OCI-LY3 (cell line): Measurements from ENCODE around the gene TMEM97.

Source experiments
- EZH2phosphoT487 ChIP-seq: fragments of 200-600 bp; shearing (Covaris generic); IDR thresholded peaks from 2 replicates; pipeline ENCODE4 v1.6.1; 2018; ENCODE audit warnings: antibody characterized with exemption, mixed run types, low read depth
- TF ChIP-seq, protein P1 (sequence below): fragments of 200-600, 300-600 bp; sonication (generic); IDR thresholded peaks from 2 replicates; pipeline ENCODE4 v1.5.1; 2014; ENCODE audit warnings: antibody characterized with exemption, low read length, low read depth

DNA sequence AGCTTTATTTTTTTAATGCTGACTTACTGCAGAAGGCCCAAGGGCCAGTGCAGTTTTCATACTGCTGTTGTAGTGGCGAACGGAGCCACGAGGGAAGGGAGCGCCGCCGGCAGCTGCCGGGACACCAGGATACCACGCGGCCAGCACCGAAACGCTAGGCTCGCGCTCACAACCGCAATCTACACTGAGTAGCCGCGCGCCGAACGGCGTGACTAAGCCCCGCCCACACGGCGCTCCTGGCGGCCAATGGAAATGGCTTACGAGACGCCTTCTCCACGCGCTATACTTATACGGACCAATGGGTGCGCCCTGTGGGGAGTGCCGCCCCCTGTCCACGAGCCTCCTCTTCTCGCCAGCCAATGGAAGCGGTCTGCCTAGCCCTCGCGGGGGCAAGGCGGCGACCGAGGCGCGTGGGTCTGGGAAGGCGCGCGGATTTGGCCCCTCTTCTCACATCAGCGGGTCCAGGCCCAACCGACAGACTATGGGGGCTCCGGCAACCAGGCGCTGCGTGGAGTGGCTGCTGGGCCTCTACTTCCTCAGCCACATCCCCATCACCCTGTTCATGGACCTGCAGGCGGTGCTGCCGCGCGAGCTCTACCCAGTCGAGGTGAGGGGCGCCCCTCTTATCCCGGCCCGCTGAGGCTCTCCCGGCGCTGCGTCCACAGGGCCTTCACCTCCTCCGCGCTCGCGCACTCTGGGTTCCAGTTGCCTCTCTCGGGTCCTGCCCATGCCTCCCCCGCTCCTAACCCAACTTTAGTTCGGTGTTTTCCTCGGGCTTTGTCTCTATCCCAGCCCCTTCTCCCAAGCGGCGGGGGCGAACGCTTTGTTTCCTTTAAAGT, at the start of gene TMEM97:
- TF ChIP-seq, protein P1, sequence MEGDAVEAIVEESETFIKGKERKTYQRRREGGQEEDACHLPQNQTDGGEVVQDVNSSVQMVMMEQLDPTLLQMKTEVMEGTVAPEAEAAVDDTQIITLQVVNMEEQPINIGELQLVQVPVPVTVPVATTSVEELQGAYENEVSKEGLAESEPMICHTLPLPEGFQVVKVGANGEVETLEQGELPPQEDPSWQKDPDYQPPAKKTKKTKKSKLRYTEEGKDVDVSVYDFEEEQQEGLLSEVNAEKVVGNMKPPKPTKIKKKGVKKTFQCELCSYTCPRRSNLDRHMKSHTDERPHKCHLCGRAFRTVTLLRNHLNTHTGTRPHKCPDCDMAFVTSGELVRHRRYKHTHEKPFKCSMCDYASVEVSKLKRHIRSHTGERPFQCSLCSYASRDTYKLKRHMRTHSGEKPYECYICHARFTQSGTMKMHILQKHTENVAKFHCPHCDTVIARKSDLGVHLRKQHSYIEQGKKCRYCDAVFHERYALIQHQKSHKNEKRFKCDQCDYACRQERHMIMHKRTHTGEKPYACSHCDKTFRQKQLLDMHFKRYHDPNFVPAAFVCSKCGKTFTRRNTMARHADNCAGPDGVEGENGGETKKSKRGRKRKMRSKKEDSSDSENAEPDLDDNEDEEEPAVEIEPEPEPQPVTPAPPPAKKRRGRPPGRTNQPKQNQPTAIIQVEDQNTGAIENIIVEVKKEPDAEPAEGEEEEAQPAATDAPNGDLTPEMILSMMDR = no peak
- TF ChIP-seq EZH2phosphoT487 = no peak
